Endometrial microvascular endothelial cells (primary cell): ENCODE measurements around the gene MACROD2. TPM values are rescaled to one million over a fixed set of nuclear protein-coding genes. Genes with fewer than 3 reads are reported as not detected.

Experiments
- in situ Hi-C: cut with HindIII; loops from 2 replicates; pipeline ENCODE4 v1.10.0; 2017; ENCODE audit warnings: low sequenced_read_pairs, low pct_unique_long_range_greater_than_20kb; ENCODE audit errors: inconsistent ontology term
- total RNA-seq: library from RNA; depleted of rRNA; stranded (reverse); fragments of >200 nt; gene quantifications from one replicate; pipeline ENCODE4 v1.2.3, GENCODE V29; 2015; ENCODE audit errors: inconsistent ontology term

MACROD2 gene
- total RNA-seq, 1 donor from 2014 or later: not detected

GRCh38 chr20:14361509-14362345 lies 366.4 kb downstream of the MACROD2 start:
- in situ Hi-C loops: no loop called here

GRCh38 chr20:14374196-14374595 lies 378.9 kb downstream of the MACROD2 start:
- in situ Hi-C loops: no loop called here

- in situ Hi-C loops: no loop called here
These were observed 380.2 kb downstream of the MACROD2 start for GRCh38 chr20:14375416-14375985.

- in situ Hi-C loops: no loop called here
These were observed 383.0 kb downstream of the MACROD2 start for GRCh38 chr20:14378326-14378725.

GRCh38 chr20:14383335-14383734 lies 388.0 kb downstream of the MACROD2 start:
- in situ Hi-C loops: no loop called here

GRCh38 chr20:14384416-14385175 lies 389.3 kb downstream of the MACROD2 start:
- in situ Hi-C loops: no loop called here

GRCh38 chr20:14385176-14385740 lies 389.9 kb downstream of the MACROD2 start:
- in situ Hi-C loops: no loop called here

GRCh38 chr20:14386726-14387125 lies 391.4 kb downstream of the MACROD2 start:
- in situ Hi-C loops: no loop called here

GRCh38 chr20:14401479-14402138 lies 406.3 kb downstream of the MACROD2 start:
- in situ Hi-C loops: no loop called here

- in situ Hi-C loops: no loop called here
These were observed 409.2 kb downstream of the MACROD2 start for GRCh38 chr20:14404515-14404914.

- in situ Hi-C loops: no loop called here
These were observed 411.2 kb downstream of the MACROD2 start for GRCh38 chr20:14406495-14406894.

- in situ Hi-C loops: no loop called here
These were observed 412.0 kb downstream of the MACROD2 start for GRCh38 chr20:14407336-14407735.

GRCh38 chr20:14410869-14411555 lies 415.7 kb downstream of the MACROD2 start:
- in situ Hi-C loops: no loop called here

GRCh38 chr20:14412065-14412681 lies 416.9 kb downstream of the MACROD2 start:
- in situ Hi-C loops: no loop called here

GRCh38 chr20:14413835-14414234 lies 418.5 kb downstream of the MACROD2 start:
- in situ Hi-C loops: no loop called here

- in situ Hi-C loops: no loop called here
These were observed 419.2 kb downstream of the MACROD2 start for GRCh38 chr20:14414560-14414959.

- in situ Hi-C loops: no loop called here
These were observed 420.2 kb downstream of the MACROD2 start for GRCh38 chr20:14415467-14415866.

GRCh38 chr20:14418376-14418775 lies 423.1 kb downstream of the MACROD2 start:
- in situ Hi-C loops: no loop called here
